Left colon (tissue), 2 donors: Measurements from ENCODE around the gene ZNF367. TPM values are rescaled to one million over a fixed set of nuclear protein-coding genes. Genes with fewer than 3 reads are reported as not detected.

Experiments used
- ATAC-seq: fragments of 200-7000 bp; cut with Tn5 transposase; one replicate; pipeline ENCODE4 v1.9.1; 2020; ENCODE audit warnings: mild to moderate bottlenecking, moderate library complexity
- DNase-seq, 2 donors: peaks; one replicate each; pipeline ENCODE4 v3.0.0-alpha.2; 2020
- intact Hi-C, 2 donors: fragments of 100-400 bp; cut with DNase I in 1 of 2; cut with micrococcal nuclease in 1 of 2; formaldehyde crosslinking; loops; one replicate each; pipeline versions ENCODE4 v1.11.2 to v1.14.0; 2022; cut with DNase I, micrococcal nuclease
- total RNA-seq, 2 donors: library from RNA; stranded (reverse); fragmentation: NEBNext Ultra II Directional; extraction: Animal tissue kit (Norgen Biotek cat#: 25700); gene quantifications; one replicate each; pipeline ENCODE4 v1.2.1, GENCODE V29; 2021
- donor health status: DM: no; HTN: no; CAD: no.
- donor health status: DM: yes; HTN: yes; CAD: no.

ZNF367 gene
- total RNA-seq, 2 donors from 2014 or later: 1.6 to 3.4 TPM

DNA sequence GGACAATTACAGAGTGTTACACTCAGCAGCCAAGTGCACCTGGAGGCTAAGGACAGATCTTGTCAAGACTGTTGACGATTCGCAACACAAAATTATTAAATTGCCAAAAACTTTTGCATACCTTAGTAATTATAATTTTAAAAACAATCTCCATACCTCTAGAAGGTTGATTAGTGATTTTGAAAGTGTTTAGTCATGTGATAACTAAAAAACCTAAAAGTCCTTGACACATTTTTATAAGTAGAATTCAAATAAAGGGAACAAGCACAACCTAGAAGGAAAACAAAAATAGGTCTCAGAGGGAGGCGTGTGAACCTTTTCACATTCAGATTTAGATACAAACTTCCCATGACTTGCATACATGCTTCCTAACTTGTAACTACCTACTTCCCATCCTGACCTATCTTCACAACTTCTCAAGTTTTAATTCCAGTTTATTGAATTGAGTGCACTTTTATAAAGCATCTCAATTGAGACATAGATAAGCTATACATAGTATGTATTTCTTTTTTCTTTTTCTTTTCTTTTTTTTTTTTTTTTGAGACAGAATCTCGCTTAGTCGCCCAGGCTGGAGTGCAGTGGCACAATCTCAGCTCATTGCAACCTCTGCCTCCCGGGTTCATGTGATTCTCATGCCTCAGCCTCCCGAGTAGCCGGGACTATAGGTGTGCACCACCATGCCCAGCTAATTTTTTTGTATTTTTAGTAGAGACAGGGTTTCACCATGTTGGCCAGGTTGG is 5.8 kb downstream of the ZNF367 start:
- no peak for ATAC-seq
- DNase-seq: no peak
- intact Hi-C loops: no loop called here

DNA sequence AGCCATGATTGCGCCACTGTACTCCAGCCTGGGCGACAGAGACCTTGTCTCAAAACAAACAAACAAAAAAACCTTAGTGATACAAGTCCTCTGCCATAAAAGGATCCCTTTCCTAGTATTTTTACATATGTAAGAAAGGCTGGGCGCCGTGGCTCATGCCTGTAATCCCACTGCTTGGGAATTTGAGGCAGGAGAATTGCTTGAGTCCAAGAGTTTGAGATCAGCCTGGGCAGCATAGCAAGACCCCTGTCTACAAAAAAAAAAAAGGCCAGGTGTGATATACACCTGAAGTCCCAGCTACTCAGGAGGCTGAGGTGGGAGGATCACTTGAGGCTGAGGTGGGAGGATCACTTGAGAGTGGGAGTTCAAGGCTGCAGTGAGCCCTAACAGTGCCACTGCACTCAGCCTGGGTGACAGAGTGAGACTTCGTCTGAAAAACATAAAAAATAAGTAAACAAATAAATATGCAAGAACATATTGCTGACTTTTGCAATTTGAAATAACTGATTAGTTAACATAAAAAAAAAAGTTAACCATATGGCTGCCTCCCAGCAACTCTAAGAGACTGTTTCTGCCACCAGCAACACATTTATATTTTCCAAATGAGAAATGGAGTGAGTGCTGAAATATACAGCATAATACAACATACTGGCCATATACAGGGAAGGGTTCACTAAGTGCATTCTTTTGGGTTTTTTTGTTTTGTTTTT is 6.9 kb downstream of the ZNF367 start:
- DNase-seq: no peak
- no peak for ATAC-seq
- intact Hi-C loops: no loop called here

DNA sequence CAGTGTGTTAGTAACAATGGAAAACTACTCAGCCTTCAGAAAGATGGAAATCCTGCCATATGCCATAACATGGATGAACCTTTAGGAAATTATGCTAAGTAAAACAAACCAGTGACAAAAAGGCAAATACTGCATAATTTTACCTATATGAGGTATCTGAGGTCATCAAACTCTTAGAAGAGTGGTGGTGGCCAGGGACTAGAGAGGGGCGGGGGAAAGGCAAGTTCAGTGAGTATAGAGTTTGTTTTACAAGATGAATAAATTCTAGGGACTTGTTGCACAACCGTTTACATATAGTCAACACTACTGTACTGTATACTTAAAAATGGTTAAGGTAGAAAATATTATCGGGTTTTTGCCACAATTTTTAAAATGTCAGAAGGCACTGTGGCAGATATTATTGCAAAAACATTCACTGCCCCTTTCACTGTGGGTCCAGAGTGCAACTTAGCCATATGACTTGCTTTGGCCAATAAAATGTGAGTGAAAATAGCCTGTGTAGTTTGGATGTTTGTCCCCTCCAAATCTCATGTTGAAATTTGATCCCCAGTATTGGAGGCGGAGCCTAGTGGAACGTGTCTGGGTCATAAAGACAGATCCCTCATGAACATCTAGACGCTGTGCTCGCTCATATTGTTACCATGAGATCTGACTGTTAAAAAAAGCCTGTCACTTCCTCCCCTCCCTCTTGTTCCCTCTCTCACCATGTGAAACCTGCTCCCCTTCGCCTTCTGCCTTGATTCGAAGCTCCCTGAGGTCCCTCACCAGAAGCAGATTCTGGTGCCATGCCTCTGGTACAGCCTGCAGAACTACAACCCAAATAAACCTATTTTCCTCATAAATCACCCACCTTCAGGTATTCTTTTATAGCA is 9.5 kb downstream of the ZNF367 start:
- ATAC-seq (peak; percentile 56), DNase-seq (peak in 1 of 2 donors; percentile 44)
- intact Hi-C loops: no loop called here

DNA sequence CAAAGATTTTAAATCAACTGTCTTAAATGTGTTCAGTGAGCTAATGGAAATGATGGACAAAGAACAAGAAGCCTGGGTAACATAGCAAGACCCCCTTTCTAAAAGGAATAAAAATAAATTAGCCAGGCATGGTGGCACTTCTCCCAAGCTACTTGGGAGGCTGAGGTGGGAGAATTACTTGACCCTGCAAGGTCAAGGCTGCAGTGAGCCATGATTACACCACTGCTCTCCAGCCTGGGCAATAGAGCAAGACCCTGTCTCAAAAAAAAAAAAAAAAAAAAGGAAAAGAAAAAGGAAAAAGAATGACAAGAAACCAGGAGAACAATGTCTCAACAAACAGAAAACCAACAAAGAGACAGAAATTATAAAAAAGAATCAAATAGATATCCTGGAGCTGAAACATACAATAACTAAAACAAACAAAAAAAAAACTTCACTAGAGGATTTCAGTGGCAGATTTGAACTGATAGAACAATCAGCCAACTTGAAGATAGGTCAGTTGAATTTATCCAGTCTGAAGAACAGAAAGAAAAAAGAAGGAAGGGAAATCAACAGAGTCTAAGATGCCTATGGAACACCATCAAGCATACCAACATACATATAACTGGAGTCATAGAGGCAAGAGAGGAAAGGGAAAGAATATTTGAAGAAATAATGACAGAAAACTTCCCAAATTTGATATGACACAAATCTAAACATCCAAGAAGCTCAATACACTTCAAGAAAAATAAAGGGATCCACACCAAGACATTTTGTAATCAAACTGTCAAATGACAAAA is 17.8 kb downstream of the ZNF367 start:
- no peak for ATAC-seq
- intact Hi-C loops: no loop called here
- DNase-seq: no peak

DNA sequence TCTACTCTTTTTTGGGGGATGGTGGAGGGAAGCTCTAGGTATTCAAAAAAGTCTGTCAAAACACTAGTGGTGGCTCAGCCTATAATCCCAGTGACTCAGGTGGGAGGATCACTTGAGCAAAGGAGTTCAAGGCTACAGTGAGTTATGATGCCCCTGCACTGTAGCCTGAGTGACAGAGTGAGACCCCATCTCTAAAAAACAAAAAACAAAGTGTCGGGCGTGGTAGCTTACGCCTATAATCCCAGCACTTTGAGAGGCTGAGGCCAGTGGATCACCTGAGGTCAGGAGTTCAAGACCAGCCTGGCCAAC is 18.9 kb downstream of the ZNF367 start:
- intact Hi-C loops: no loop called here
- ATAC-seq: no peak
- DNase-seq: no peak

DNA sequence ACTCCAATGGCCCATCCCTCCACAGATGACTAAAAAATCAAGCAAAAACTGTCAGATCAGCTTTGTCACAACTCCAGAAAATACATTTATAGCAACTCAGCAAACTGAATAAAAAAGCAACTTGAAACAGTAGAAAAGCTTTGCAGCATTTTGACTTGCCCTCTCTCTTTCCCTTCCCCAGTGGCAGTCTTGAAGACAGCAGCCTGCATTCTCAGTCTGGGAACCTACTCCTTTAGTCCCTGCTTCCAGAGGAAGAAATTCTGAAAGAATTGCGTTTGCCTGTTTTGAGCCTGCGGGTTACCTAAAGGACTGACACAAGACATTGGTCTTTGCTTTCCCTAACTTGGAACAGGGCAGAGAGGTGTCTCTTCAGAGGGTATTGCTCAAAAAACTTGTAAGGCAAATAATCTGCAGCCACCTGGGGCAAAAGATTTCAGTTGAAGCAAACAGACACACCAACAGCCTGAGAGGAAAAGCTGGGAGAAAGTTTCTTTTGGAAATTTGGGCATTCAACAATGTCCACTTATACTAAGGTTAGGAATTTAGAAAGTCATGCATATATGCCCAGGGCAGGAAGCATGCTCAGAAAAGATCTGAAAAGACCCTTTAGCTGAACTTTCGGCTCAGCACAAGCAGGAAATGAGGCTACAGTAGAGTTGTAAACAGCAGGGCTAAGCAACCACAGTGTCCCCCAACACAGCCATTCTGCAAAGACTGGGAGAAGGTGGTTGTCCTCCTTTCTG is 19.4 kb downstream of the ZNF367 start:
- ATAC-seq (no peak), DNase-seq (no peak)
- intact Hi-C loops: no loop called here

DNA sequence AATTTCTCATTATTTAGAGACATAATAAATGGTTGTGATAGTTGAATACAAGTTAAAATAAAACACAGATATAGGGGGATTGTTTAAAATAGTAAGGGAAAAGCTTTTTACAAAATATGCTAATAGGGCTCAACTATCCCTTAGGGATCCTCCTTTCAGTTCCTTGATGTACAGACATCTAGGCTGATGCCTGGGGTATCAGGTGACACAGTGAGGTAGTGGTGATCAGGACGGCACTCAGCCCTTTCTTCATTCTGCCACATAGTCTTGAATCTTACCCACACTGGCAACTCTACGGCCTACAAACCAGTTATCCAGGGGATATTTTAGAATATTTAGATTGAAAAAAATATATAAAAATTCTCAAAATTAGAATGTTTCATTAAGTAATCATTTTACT is 22.2 kb downstream of the ZNF367 start:
- intact Hi-C loops: no loop called here
- DNase-seq (no peak), ATAC-seq (no peak)

DNA sequence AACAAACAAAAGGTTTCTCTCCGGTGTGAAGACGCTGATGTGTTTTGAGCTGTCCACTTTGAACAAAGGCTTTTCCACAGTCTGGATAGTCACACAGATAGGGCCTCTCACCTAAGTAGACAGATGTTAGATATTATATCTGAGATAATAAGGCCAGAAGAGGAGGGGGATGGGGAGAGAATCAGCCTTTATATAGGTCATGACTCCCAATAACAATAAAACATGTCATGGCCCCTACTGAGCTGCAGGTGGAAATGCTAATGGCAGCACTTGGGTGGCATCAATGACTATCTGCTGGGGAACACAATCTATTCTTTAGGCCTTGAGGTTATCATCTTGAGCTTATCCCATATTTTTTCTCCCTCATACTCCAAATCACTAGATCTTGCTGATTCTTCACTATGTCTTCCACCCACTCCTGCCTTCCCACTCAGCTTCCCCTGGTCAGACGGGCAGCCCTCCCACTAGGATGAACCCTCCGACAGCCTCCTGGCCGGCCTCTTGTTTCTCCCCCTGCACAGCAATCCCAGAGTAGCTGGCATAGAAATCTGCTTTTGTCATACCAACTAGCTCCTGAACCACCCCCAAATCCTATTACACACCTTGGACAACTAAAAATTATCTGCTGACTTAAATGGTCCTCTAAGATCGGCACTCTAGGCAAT is 23.2 kb downstream of the ZNF367 start:
- intact Hi-C loops: no loop called here
- DNase-seq (no peak), ATAC-seq (no peak)

DNA sequence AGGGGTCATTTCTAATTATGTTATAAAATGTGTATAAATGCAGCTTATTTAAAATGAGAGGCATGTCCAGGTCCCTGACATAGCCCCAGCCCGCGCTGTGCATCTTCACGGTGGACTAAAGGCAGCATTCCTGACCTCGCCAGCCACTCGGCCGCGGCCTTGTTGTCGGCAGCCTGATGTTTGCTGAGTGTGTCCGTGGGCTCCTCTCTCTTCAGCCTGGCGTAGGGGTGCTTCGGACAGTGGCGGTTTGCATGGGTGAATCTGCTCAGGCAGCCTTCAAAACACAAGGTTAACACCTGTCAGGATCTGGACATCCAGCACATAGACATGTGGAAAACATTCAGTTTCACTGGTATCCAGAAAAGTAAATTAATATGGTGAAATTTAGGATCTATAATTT is 25.9 kb downstream of the ZNF367 start:
- DNase-seq (no peak), ATAC-seq (no peak)
- intact Hi-C loops: no loop called here

DNA sequence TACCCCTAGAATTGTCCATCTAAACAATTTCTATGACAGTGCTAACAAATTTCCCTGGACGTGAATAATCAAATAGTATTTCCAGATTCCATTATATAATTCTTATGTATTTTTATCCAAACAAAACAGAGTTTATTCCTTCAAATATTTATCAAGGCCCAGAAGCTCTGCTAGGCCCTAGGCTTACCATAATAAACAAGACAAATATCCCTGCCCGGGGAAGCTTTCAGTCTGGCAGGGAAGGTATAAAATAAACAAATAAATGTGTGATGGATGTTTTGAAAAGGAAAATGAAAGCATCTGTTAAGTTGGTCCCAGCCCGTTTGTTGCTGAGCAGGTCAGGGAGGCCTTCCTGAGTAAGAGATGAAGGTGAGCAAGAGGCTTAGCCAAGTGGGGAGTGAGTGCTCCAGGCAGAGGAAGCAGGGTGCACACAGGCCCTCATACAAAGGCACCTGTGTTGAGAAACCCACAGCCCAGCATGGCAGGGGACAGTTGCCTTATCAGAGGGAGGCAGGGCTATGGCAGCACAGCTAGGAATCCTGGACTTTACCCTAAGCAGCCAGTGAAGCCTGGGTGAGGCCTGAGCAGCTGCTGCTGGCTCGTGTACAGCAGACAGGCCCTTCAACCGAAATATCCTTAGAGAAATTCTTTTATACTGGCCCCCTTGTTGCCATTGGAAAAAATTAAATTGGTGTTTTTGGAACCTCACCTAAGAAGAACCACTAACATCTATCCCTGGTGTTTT is 27.0 kb downstream of the ZNF367 start:
- intact Hi-C loops: no loop called here
- ATAC-seq (peak; percentile 97), DNase-seq (peak; percentile 66 to 83)

DNA sequence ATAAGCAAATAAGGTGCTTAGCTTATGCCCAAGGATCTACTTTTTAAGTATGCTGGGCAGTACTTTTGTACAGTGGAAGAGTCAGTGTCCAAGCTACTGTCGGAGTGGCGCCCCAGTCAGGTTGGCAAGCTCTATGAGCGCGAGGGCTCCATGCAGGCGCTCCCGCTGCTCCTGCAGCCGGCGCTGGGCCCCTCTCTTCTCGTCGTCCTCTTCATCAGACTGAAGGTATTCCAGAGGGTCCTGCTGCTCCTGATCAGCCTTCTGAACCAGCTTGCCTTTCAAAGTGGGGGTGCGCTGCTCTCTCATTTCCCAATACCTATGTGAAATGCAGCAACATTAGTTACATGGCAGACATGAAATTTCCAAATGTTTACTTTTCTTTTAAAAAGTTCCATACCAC is 30.0 kb downstream of the ZNF367 start:
- intact Hi-C loops: no loop called here
- no peak for ATAC-seq
- DNase-seq: no peak

DNA sequence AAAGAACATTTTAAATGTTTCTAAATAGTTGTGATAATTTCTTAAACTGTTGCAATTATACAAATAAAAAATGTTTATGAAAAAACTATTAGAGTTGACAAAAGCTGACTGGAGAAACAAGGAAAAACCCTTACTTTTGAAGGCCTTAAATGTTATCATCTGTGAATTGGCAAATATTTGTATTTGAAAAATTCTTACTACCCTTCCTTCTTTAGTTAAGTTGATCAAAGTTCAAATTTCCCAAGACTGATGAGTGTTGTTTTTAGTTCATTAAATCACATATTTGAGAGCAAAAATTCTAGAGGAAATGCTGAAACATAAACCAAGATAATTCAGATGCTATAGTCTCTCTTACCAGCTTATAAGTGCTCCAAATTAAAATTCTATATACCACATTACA is 32.0 kb downstream of the ZNF367 start:
- DNase-seq (no peak), ATAC-seq (no peak)
- intact Hi-C loops: no loop called here

DNA sequence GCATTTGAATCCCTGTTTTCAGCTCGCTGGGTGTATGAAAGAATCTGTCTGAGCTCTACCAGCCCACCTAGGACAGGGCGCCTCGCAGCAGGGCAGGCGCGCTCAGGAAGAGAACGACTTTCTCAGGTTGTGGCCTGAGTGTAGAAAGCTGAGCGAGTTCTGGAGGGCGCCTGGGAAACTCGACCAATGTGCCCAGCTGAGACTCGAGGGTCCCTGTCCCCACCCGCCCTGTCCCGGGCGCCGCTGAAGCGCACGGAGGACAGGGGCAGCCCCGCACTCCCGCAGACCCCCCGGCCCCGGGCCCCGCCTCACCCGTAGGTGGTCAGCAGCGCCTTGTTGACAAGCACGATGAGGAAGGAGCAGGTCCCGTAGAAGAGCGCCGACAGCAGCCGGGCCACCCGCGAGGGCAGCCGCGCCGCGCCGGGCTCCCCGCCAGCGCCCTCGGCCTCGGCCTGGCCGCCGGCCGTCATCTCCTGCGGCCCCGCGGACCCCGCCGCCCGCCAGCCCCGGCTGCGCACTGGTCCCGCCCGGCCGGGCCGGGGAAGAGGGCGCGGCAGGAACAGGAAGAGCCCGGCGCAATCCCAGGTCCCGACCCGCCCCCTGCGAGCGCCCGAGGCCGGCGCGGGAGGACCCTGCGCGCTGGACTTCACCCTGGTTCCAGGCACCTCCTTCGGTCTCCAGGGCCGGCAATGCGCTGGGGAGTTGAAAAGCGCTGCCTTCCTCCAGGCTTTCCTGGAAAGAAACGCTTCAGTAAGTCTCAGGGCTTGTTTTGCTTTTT is 34.8 kb downstream of the ZNF367 start, which contains the start of gene SLC35D2:
SLC35D2 (minus strand) TSS at position 547 of the 778 bp plus-strand sequence; CDS start at position 470, 77 bp downstream.
- peak; percentile 96 for ATAC-seq
- DNase-seq: peak; percentile 80 to 86
- intact Hi-C loops: no loop called here

DNA sequence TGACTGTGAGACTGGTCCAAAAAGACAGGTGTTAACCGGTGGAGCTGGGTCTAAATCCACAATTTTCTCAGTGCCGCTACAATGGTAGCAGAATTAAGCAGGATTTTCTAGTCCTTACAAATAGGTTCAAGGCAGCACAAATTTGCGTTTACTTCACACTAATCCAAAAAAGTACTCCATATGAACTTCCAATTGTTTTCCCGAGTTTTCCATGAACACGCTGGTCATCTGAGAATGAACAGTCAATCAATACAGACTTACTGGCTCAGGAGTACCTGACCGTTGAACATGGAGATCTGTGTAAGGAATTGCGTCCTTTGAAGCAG is 35.4 kb downstream of the ZNF367 start:
- intact Hi-C loops: no loop called here
- DNase-seq: no peak
- no peak for ATAC-seq

DNA sequence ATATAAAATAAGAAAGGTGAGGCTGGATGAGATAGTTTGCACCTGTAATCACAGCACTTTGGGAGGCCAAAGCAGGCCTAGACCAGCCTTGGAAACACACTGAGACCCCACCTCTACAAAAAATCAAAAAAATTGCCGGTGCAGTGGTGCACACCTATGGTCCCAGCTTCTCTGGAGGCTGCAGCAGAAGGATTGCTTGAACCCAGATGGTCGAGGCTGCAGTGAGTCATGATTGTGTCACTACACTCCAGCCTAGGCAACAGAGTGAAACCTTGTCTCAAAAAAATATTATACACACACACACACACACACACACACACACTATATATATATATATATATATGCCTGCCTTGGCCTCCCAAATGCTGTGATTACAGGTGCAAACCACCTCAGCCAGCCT is 36.0 kb downstream of the ZNF367 start:
- intact Hi-C loops: no loop called here
- ATAC-seq: no peak
- no peak for DNase-seq

DNA sequence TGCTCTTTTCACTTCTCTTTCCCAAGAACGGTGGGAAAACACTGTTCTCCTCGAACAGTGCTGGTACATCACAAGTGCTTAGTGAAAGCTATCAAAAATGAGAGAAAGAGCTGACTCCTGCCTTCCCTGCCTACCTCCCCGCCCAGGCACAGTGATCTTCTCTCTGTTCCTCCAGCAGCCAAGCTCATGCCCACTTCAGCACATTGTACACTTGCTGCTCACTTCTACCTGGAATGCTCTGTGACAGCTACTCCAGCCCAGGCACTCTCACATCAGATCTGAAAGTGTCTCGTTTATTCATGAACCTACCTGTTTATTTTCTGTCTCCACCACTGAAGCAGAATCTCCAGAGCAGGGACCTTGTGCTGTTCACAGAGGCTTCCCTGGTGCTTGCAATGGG is 36.5 kb downstream of the ZNF367 start:
- no peak for DNase-seq
- intact Hi-C loops: no loop called here
- no peak for ATAC-seq

DNA sequence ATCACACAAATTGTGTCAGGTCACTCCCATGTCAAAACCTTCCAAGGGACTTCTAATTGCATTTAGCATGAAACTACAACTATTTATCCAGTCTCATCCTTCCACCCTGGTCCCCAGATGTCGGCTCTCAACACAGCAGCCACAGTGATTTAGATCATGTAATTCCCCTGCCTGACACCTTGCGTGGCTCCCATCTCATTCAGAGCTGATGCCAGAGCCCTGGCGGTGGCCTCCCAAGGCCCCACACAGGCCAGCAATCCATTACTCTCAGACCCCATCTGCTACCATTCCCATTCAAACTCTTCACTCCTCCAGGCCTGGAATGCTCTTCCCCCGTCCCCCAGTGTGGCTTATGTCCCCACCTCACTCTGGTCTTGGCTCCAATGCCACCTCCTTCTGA is 37.0 kb downstream of the ZNF367 start:
- no peak for DNase-seq
- intact Hi-C loops: no loop called here
- ATAC-seq: no peak
